Ishikawa (cell line): Measurements from ENCODE around the gene POLR3A.

Experiments
- CREB1 ChIP-seq: IDR thresholded peaks from 2 replicates; pipeline ENCODE4 v1.6.1; 2012; ENCODE audit warnings: low read depth
- RAD21 ChIP-seq: IDR thresholded peaks from 2 replicates; pipeline ENCODE4 v1.6.1; 2012; ENCODE audit warnings: low read depth
- YY1 ChIP-seq: IDR thresholded peaks from 2 replicates; pipeline ENCODE4 v1.6.1; 2012; ENCODE audit warnings: low read depth

GRCh38 chr10:78044699-78045098 lies 15.4 kb upstream of the POLR3A start:
- TF ChIP-seq RAD21 (no peak), YY1 (no peak), CREB1 (no peak)
